SK-N-SH (cell line): ENCODE measurements around the gene CLEC16A. TPM values are rescaled to one million over a fixed set of nuclear protein-coding genes. Genes with fewer than 3 reads are reported as not detected.
A peak's percentile ranks its signal among the peaks of the same experiment; 100 is the strongest.

ENCODE experiments used
- CTCF ChIA-PET: fragments of 300-600, 350-600 bp; formaldehyde crosslinking; extraction: SDS; loops from one replicate; lab custom pipeline; 2021; lab: Yijun Ruan, JAX
- POLR2A ChIA-PET: fragments of 350-600 bp; sonication (Branson Sonifier 250); formaldehyde crosslinking; extraction: SDS; loops from one replicate; lab custom pipeline; 2020; ENCODE audit warnings: antibody characterized with exemption, inconsistent platforms; lab: Yijun Ruan, JAX
- DNase-seq: peaks from one replicate; pipeline ENCODE4 v3.0.0; 2012
- H2AFZ ChIP-seq: fragments of 200-600 bp; sonication (generic); 2 replicates; pipeline ENCODE4 v1.8.1; 2016; ENCODE audit warnings: antibody characterized with exemption, mild to moderate bottlenecking, low read depth
- H3F3A ChIP-seq: fragments of 200-600 bp; sonication (generic); replicated peaks from 2 replicates; pipeline ENCODE3; 2016; ENCODE audit warnings: antibody characterized with exemption, mild to moderate bottlenecking; ENCODE audit not compliant: insufficient read depth
- H3K27ac ChIP-seq, 2 experiments: fragments of 200-500 bp in 1 of 2; fragments of 200-600 bp in 1 of 2; sonication (Bioruptor generic) in 1 of 2; sonication (generic), shearing (Covaris generic) in 1 of 2; 2 replicates each; pipeline versions ENCODE4 v1.5.1 to v1.6.1; 2014 to 2016; ENCODE audit warnings: low read depth in 2 of 2, inconsistent platforms in 1 of 2, low read length in 1 of 2, mild to moderate bottlenecking in 1 of 2, mixed read lengths in 1 of 2
- H3K27me3 ChIP-seq: fragments of 200-600 bp; sonication (generic), shearing (Covaris generic); 2 replicates; pipeline ENCODE4 v1.6.1; 2016; ENCODE audit warnings: mixed run types; ENCODE audit not compliant: insufficient read depth
- H3K36me3 ChIP-seq, 2 experiments: fragments of 200-500 bp in 1 of 2; fragments of 200-600 bp in 1 of 2; sonication (Bioruptor generic) in 1 of 2; sonication (generic) in 1 of 2; replicated peaks in 1 of 2; 2 replicates each; pipeline versions ENCODE3 to v1.5.1; 2014 to 2016; ENCODE audit warnings: low read length in 1 of 2, mild to moderate bottlenecking in 1 of 2; ENCODE audit not compliant: insufficient read depth in 2 of 2, control insufficient read depth in 1 of 2
- H3K4me1 ChIP-seq, 2 experiments: fragments of 200-500 bp in 1 of 2; fragments of 200-600 bp in 1 of 2; sonication (Bioruptor generic) in 1 of 2; sonication (generic), shearing (Covaris generic) in 1 of 2; 2 replicates each; pipeline versions ENCODE4 v1.5.1 to v1.6.1; 2014 to 2016; ENCODE audit warnings: low read depth in 1 of 2, low read length in 1 of 2, mixed run types in 1 of 2; ENCODE audit not compliant: insufficient read depth in 2 of 2, control insufficient read depth in 1 of 2
- H3K4me2 ChIP-seq: fragments of 200-600 bp; sonication (generic), shearing (Covaris generic); 2 replicates; pipeline ENCODE4 v1.6.1; 2017; ENCODE audit warnings: mixed run types
- H3K4me3 ChIP-seq, 2 experiments: fragments of 200-500 bp in 1 of 2; fragments of 200-600 bp in 1 of 2; sonication (Bioruptor generic) in 1 of 2; sonication (generic), shearing (Covaris generic) in 1 of 2; 2 replicates each; pipeline versions ENCODE4 v1.5.1 to v1.8.1; 2014 to 2016; ENCODE audit warnings: low read depth in 2 of 2, inconsistent platforms in 1 of 2, low read length in 1 of 2, mild to moderate bottlenecking in 1 of 2, mixed read lengths in 1 of 2, moderate library complexity in 1 of 2
- H3K79me2 ChIP-seq: fragments of 200-600 bp; sonication (generic); 2 replicates; pipeline ENCODE4 v1.8.1; 2017; ENCODE audit warnings: mild to moderate bottlenecking; ENCODE audit not compliant: insufficient read depth
- H3K9ac ChIP-seq: fragments of 200-600 bp; sonication (generic); 2 replicates; pipeline ENCODE4 v1.6.1; 2017; ENCODE audit warnings: mixed run types
- H3K9me2 ChIP-seq: fragments of 200-600 bp; sonication (generic); 2 replicates; pipeline ENCODE4 v1.6.1; 2017; ENCODE audit warnings: mixed run types
- H3K9me3 ChIP-seq: fragments of 200-600 bp; sonication (generic); 2 replicates; pipeline ENCODE4 v1.6.1; 2017; ENCODE audit warnings: mixed run types, mild to moderate bottlenecking, moderate library complexity
- H4K20me1 ChIP-seq: fragments of 200-600 bp; sonication (generic); 2 replicates; pipeline ENCODE4 v1.6.1; 2017; ENCODE audit warnings: mild to moderate bottlenecking, mixed run types; ENCODE audit not compliant: insufficient read depth
- CHD2 ChIP-seq: fragments of 150-350 bp; IDR thresholded peaks from 2 replicates; pipeline ENCODE4 v1.6.1; 2018; ENCODE audit warnings: low read length; ENCODE audit not compliant: partially characterized antibody
- ELF1 ChIP-seq: IDR thresholded peaks from 2 replicates; pipeline ENCODE4 v1.4.0; 2012
- FOSL2 ChIP-seq: IDR thresholded peaks from 2 replicates; pipeline ENCODE4 v1.4.0; 2012; ENCODE audit warnings: low read depth, mild to moderate bottlenecking, moderate library complexity, borderline replicate concordance
- FOXM1 ChIP-seq: IDR thresholded peaks from 2 replicates; pipeline ENCODE4 v1.4.0; 2012; ENCODE audit warnings: low read depth, mild to moderate bottlenecking
- GABPA ChIP-seq: IDR thresholded peaks from 2 replicates; pipeline ENCODE4 v1.4.0; 2012; ENCODE audit warnings: low read depth, mild to moderate bottlenecking
- GATA2 ChIP-seq: sonication (generic); formaldehyde crosslinking; IDR thresholded peaks from 2 replicates; pipeline ENCODE4 v1.5.0; 2020; ENCODE audit warnings: mild to moderate bottlenecking, missing genetic modification reagents
- JUND ChIP-seq: IDR thresholded peaks from 2 replicates; pipeline ENCODE4 v1.4.0; 2012
- MEF2A ChIP-seq: IDR thresholded peaks from 2 replicates; pipeline ENCODE4 v1.4.0; 2012; ENCODE audit warnings: low read depth, borderline replicate concordance
- NFIC ChIP-seq: IDR thresholded peaks from 2 replicates; pipeline ENCODE4 v1.4.0; 2012; ENCODE audit warnings: borderline replicate concordance
- NRF1 ChIP-seq: IDR thresholded peaks from 2 replicates; pipeline ENCODE4 v1.6.1; 2012; ENCODE audit warnings: low read depth, mild to moderate bottlenecking, low read length
- POLR2AphosphoS5 ChIP-seq: IDR thresholded peaks from 2 replicates; pipeline ENCODE4 v1.6.1; 2012; ENCODE audit warnings: low read depth, low read length
- RAD21 ChIP-seq: IDR thresholded peaks from 2 replicates; pipeline ENCODE4 v1.6.1; 2012; ENCODE audit warnings: mild to moderate bottlenecking, low read length
- RCOR1 ChIP-seq: fragments of 150-350 bp; IDR thresholded peaks from 2 replicates; pipeline ENCODE4 v1.6.1; 2017; ENCODE audit warnings: antibody characterized with exemption, low read length
- RXRA ChIP-seq: IDR thresholded peaks from 2 replicates; pipeline ENCODE4 v1.4.0; 2012; ENCODE audit warnings: low read depth, mild to moderate bottlenecking, borderline replicate concordance
- SIN3A ChIP-seq: IDR thresholded peaks from 2 replicates; pipeline ENCODE4 v1.6.1; 2012; ENCODE audit warnings: low read depth, mild to moderate bottlenecking, low read length, moderate library complexity, borderline replicate concordance
- TAF1 ChIP-seq: IDR thresholded peaks from 2 replicates; pipeline ENCODE4 v1.6.1; 2012; ENCODE audit warnings: low read depth, mild to moderate bottlenecking, low read length, moderate library complexity, borderline replicate concordance
- TCF12 ChIP-seq: IDR thresholded peaks from 2 replicates; pipeline ENCODE4 v1.4.0; 2012
- TEAD4 ChIP-seq: IDR thresholded peaks from 2 replicates; pipeline ENCODE4 v1.4.0; 2012; ENCODE audit warnings: mild to moderate bottlenecking, borderline replicate concordance; ENCODE audit not compliant: insufficient read depth
- WGBS: methylation state at CpG from one replicate; pipeline ENCODE4 v1.1.6; 2017; ENCODE audit warnings: low lambda C conversion rate; 5-methylcytosine and 5-hydroxymethylcytosine counted together
- polyA plus RNA-seq, 3 experiments: library from polyadenylated mRNA; depleted of rRNA; stranded (reverse); fragments of >200 nt; gene quantifications; 2 replicates each; pipeline ENCODE4 v1.2.3, GENCODE V29; 2012
- TF ChIP-seq, protein P1 (sequence below): fragments of 200-600 bp; sonication (generic); IDR thresholded peaks from 2 replicates; pipeline ENCODE4 v1.6.1; 2017; ENCODE audit warnings: antibody characterized with exemption, mild to moderate bottlenecking, moderate library complexity
- TF ChIP-seq, protein P2 (sequence below): IDR thresholded peaks from 2 replicates; pipeline ENCODE4 v1.6.1; 2012; ENCODE audit warnings: mild to moderate bottlenecking, low read depth, low read length, moderate library complexity
- TF ChIP-seq, protein P3 (sequence below): fragments of 150-350 bp; IDR thresholded peaks from 2 replicates; pipeline ENCODE4 v1.6.1; 2016; ENCODE audit warnings: mild to moderate bottlenecking, low read depth, low read length
- TF ChIP-seq, protein P4 (sequence below): fragments of 150-350 bp; IDR thresholded peaks from 2 replicates; pipeline ENCODE4 v1.6.1; 2017; ENCODE audit warnings: antibody characterized with exemption, low read length, low read depth, borderline replicate concordance
- TF ChIP-seq, protein P5 (sequence below): IDR thresholded peaks from 2 replicates; pipeline ENCODE4; 2012
- TF ChIP-seq, protein P6 (sequence below): IDR thresholded peaks from 2 replicates; pipeline ENCODE4 v1.4.0; 2012; ENCODE audit warnings: low read depth, borderline replicate concordance

The CLEC16A gene
- polyA plus RNA-seq, 1 of the 3 experiments (the other 2 are of a cell fraction), result 13.7 TPM

DNA sequence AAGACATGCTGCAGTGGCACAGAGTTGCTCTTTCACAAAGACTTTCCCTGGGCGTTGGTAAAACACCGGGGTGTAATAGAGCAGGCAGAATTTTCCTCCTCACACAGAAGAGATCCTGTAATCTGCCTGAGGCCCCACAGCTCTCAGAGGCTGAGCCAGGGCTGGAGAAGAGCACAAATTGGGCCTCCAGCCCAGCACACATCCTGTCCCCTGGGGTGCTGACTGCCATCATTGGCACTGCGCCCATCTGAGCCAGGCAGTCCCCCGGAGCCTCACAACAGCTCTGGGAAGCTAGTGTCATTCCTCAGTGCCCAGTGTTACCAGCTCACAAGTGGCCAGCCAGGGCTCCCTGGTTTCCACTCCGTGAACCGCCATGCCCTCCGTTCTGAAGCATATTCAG is 192.2 kb downstream of the CLEC16A start:
- 51% methylated on average over 7 of the region's 7 CpGs for WGBS
- peak; percentile 89 for DNase-seq
- Histone ChIP-seq H3K9ac (peak overlapping the region; percentile 4; the same call in 1 of the 2 replicates), H3K79me2 (no peaks in the 10 kb centered on the region), H3K4me2 (peak overlapping the region; percentile 56; the same call in 1 of the 2 replicates), H2AFZ (no peak overlapping the region), H3K9me2 (no peaks in the 10 kb centered on the region), H3K36me3 (peaks cover 0 to 2% of the 10 kb centered on the region in 2 experiments), H3K4me3 (no peak overlapping the region), H4K20me1 (no peaks in the 10 kb centered on the region), H3F3A (peaks cover 19% of the 10 kb centered on the region), H3K27me3 (no peaks in the 10 kb centered on the region), H3K9me3 (no peaks in the 10 kb centered on the region), H3K27ac (peak overlapping the region; percentile 56 to 61), H3K4me1 (peaks cover 29 to 62% of the 10 kb centered on the region in 2 experiments)
- CTCF ChIA-PET, result interaction anchor here (0.5 to 1.5 kb wide), 2 partner anchors 121 to 833 kb away, joined by 3 read pairs; no protein-coding TSS in a partner anchor
- POLR2A ChIA-PET, result interaction anchor here (1.0 kb wide), 1 partner anchor 160 kb away, joined by 3 read pairs; no protein-coding TSS in a partner anchor
- TF ChIP-seq MEF2A (no peak), NFIC (peak; percentile 91), TAF1 (no peak), TEAD4 (0 out of 2 replicates have a peak, but pooled peaks have one; percentile 13), TCF12 (peak; percentile 64), GABPA (no peak), POLR2AphosphoS5 (no peak), NRF1 (no peak), JUND (no peak), CHD2 (no peak), GATA2 (CRISPR knock-in tag) (peak; percentile 73), FOXM1 (no peak), RXRA (no peak), RCOR1 (peak; percentile 62; the same call in 1 of the 2 replicates), SIN3A (no peak), FOSL2 (no peak), ELF1 (no peak), RAD21 (no peak)
- TF ChIP-seq, protein P1, sequence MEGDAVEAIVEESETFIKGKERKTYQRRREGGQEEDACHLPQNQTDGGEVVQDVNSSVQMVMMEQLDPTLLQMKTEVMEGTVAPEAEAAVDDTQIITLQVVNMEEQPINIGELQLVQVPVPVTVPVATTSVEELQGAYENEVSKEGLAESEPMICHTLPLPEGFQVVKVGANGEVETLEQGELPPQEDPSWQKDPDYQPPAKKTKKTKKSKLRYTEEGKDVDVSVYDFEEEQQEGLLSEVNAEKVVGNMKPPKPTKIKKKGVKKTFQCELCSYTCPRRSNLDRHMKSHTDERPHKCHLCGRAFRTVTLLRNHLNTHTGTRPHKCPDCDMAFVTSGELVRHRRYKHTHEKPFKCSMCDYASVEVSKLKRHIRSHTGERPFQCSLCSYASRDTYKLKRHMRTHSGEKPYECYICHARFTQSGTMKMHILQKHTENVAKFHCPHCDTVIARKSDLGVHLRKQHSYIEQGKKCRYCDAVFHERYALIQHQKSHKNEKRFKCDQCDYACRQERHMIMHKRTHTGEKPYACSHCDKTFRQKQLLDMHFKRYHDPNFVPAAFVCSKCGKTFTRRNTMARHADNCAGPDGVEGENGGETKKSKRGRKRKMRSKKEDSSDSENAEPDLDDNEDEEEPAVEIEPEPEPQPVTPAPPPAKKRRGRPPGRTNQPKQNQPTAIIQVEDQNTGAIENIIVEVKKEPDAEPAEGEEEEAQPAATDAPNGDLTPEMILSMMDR, result no peak
- TF ChIP-seq, protein P2, sequence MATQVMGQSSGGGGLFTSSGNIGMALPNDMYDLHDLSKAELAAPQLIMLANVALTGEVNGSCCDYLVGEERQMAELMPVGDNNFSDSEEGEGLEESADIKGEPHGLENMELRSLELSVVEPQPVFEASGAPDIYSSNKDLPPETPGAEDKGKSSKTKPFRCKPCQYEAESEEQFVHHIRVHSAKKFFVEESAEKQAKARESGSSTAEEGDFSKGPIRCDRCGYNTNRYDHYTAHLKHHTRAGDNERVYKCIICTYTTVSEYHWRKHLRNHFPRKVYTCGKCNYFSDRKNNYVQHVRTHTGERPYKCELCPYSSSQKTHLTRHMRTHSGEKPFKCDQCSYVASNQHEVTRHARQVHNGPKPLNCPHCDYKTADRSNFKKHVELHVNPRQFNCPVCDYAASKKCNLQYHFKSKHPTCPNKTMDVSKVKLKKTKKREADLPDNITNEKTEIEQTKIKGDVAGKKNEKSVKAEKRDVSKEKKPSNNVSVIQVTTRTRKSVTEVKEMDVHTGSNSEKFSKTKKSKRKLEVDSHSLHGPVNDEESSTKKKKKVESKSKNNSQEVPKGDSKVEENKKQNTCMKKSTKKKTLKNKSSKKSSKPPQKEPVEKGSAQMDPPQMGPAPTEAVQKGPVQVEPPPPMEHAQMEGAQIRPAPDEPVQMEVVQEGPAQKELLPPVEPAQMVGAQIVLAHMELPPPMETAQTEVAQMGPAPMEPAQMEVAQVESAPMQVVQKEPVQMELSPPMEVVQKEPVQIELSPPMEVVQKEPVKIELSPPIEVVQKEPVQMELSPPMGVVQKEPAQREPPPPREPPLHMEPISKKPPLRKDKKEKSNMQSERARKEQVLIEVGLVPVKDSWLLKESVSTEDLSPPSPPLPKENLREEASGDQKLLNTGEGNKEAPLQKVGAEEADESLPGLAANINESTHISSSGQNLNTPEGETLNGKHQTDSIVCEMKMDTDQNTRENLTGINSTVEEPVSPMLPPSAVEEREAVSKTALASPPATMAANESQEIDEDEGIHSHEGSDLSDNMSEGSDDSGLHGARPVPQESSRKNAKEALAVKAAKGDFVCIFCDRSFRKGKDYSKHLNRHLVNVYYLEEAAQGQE, result no peak
- TF ChIP-seq, protein P3, sequence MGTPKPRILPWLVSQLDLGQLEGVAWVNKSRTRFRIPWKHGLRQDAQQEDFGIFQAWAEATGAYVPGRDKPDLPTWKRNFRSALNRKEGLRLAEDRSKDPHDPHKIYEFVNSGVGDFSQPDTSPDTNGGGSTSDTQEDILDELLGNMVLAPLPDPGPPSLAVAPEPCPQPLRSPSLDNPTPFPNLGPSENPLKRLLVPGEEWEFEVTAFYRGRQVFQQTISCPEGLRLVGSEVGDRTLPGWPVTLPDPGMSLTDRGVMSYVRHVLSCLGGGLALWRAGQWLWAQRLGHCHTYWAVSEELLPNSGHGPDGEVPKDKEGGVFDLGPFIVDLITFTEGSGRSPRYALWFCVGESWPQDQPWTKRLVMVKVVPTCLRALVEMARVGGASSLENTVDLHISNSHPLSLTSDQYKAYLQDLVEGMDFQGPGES, result no peak
- TF ChIP-seq, protein P4, sequence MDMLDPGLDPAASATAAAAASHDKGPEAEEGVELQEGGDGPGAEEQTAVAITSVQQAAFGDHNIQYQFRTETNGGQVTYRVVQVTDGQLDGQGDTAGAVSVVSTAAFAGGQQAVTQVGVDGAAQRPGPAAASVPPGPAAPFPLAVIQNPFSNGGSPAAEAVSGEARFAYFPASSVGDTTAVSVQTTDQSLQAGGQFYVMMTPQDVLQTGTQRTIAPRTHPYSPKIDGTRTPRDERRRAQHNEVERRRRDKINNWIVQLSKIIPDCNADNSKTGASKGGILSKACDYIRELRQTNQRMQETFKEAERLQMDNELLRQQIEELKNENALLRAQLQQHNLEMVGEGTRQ, result no peak
- TF ChIP-seq, protein P5, sequence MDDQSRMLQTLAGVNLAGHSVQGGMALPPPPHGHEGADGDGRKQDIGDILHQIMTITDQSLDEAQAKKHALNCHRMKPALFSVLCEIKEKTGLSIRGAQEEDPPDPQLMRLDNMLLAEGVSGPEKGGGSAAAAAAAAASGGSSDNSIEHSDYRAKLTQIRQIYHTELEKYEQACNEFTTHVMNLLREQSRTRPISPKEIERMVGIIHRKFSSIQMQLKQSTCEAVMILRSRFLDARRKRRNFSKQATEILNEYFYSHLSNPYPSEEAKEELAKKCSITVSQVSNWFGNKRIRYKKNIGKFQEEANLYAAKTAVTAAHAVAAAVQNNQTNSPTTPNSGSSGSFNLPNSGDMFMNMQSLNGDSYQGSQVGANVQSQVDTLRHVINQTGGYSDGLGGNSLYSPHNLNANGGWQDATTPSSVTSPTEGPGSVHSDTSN, result no peak
- TF ChIP-seq, protein P6, sequence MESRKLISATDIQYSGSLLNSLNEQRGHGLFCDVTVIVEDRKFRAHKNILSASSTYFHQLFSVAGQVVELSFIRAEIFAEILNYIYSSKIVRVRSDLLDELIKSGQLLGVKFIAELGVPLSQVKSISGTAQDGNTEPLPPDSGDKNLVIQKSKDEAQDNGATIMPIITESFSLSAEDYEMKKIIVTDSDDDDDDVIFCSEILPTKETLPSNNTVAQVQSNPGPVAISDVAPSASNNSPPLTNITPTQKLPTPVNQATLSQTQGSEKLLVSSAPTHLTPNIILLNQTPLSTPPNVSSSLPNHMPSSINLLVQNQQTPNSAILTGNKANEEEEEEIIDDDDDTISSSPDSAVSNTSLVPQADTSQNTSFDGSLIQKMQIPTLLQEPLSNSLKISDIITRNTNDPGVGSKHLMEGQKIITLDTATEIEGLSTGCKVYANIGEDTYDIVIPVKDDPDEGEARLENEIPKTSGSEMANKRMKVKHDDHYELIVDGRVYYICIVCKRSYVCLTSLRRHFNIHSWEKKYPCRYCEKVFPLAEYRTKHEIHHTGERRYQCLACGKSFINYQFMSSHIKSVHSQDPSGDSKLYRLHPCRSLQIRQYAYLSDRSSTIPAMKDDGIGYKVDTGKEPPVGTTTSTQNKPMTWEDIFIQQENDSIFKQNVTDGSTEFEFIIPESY, result no peak
